MM.1S (cell line): ENCODE measurements around the gene LRIG3.

Experiments
- DNase-seq: peaks from one replicate; pipeline ENCODE4 v3.0.0-alpha.2; 2015
- H2AFZ ChIP-seq: fragments of 300-600 bp; sonication (generic); 2 replicates; pipeline ENCODE4 v1.6.0; 2016; ENCODE audit warnings: antibody characterized with exemption, low read length
- H3F3A ChIP-seq: fragments of 300-600 bp; sonication (generic); 2 replicates; pipeline ENCODE4 v1.6.1; 2016; ENCODE audit warnings: mild to moderate bottlenecking, antibody characterized with exemption, low read length, moderate library complexity, mixed read lengths; ENCODE audit not compliant: insufficient read depth
- H3K27ac ChIP-seq: fragments of 300-600 bp; sonication (generic); 2 replicates; pipeline ENCODE4 v1.5.1; 2016; ENCODE audit warnings: mild to moderate bottlenecking, low read length
- H3K27me3 ChIP-seq: fragments of 300-600 bp; sonication (generic); replicated peaks from 2 replicates; pipeline ENCODE4 v1.6.0; 2016; ENCODE audit warnings: low read length; ENCODE audit not compliant: insufficient read depth
- H3K36me3 ChIP-seq: fragments of 300-600 bp; sonication (generic); replicated peaks from 2 replicates; pipeline ENCODE4 v1.6.1; 2016; ENCODE audit warnings: mild to moderate bottlenecking, low read length, mixed read lengths; ENCODE audit not compliant: insufficient read depth
- H3K4me1 ChIP-seq: fragments of 300-600 bp; sonication (generic); 2 replicates; pipeline ENCODE4 v1.6.1; 2016; ENCODE audit warnings: low read length, mixed read lengths
- H3K4me2 ChIP-seq: fragments of 300-600 bp; sonication (generic); 2 replicates; pipeline ENCODE4 v1.6.0; 2016; ENCODE audit warnings: low read depth, low read length
- H3K4me3 ChIP-seq: fragments of 300-600 bp; sonication (generic); 2 replicates; pipeline ENCODE4 v1.5.1; 2016; ENCODE audit warnings: low read length, mixed read lengths
- H3K79me2 ChIP-seq: fragments of 300-600 bp; sonication (generic); 2 replicates; pipeline ENCODE4 v1.6.1; 2016; ENCODE audit warnings: mixed run types, low read length, mixed read lengths
- H3K9ac ChIP-seq: fragments of 300-600 bp; sonication (generic); 2 replicates; pipeline ENCODE4 v1.6.1; 2016; ENCODE audit warnings: low read length, mixed read lengths
- H3K9me2 ChIP-seq: fragments of 300-600 bp; sonication (generic); replicated peaks from 2 replicates; pipeline ENCODE4 v1.6.1; 2016; ENCODE audit warnings: mild to moderate bottlenecking, low read length, mixed read lengths; ENCODE audit not compliant: insufficient read depth
- H3K9me3 ChIP-seq: fragments of 300-600 bp; sonication (generic); replicated peaks from 2 replicates; pipeline ENCODE4 v1.6.1; 2016; ENCODE audit warnings: mild to moderate bottlenecking, low read length, mixed read lengths; ENCODE audit not compliant: insufficient read depth
- H4K20me1 ChIP-seq: fragments of 300-600 bp; sonication (generic); 2 replicates; pipeline ENCODE4 v1.6.1; 2016; ENCODE audit warnings: mild to moderate bottlenecking, low read length, moderate library complexity, mixed read lengths; ENCODE audit not compliant: insufficient read depth
- EZH2 ChIP-seq: fragments of 300-600 bp; sonication (generic); optimal IDR thresholded peaks from 2 replicates; pipeline ENCODE3; 2017; ENCODE audit warnings: low read depth, mild to moderate bottlenecking, antibody characterized with exemption, low read length, mixed read lengths
- EZH2phosphoT487 ChIP-seq: fragments of 300-600 bp; sonication (generic); IDR thresholded peaks from 2 replicates; pipeline ENCODE4 v1.6.1; 2018; ENCODE audit warnings: antibody characterized with exemption, low read length
- TF ChIP-seq, protein P1 (sequence below): fragments of 300-600 bp; sonication (generic); IDR thresholded peaks from 2 replicates; pipeline ENCODE4 v1.5.1; 2016; ENCODE audit warnings: antibody characterized with exemption, low read length, mixed read lengths

The LRIG3 gene

DNA sequence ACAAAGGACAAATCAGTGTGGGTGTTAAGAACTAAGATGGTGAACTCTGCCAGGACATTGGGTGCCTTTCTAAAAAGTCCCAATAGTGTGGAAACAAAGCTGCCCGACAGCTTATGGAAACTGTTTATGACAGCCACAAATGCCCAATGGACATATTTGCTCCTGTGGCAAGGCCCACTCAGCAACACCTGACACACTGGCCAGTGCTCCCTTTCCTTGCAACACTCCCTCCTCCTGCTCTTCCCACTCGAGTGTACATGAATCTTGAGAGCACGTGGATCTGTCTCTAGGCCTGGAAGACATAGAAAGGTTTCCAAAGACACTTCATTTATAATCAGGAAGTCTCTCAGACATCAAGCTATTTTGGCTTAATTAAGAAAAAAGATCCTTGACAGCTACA, 14.2 kb upstream of the LRIG3 start:
- Histone ChIP-seq H3K9me3 (no peaks in the 10 kb centered on the region), H3K27me3 (no peaks in the 10 kb centered on the region), H3F3A (no peaks in the 10 kb centered on the region), H3K4me1 (no peaks in the 10 kb centered on the region), H3K4me3 (no peak overlapping the region), H3K27ac (no peak overlapping the region), H3K36me3 (no peaks in the 10 kb centered on the region), H3K9me2 (no peaks in the 10 kb centered on the region), H2AFZ (no peak overlapping the region), H3K9ac (no peak overlapping the region), H3K4me2 (no peak overlapping the region), H3K79me2 (no peaks in the 10 kb centered on the region), H4K20me1 (no peaks in the 10 kb centered on the region)
- TF ChIP-seq, protein P1, sequence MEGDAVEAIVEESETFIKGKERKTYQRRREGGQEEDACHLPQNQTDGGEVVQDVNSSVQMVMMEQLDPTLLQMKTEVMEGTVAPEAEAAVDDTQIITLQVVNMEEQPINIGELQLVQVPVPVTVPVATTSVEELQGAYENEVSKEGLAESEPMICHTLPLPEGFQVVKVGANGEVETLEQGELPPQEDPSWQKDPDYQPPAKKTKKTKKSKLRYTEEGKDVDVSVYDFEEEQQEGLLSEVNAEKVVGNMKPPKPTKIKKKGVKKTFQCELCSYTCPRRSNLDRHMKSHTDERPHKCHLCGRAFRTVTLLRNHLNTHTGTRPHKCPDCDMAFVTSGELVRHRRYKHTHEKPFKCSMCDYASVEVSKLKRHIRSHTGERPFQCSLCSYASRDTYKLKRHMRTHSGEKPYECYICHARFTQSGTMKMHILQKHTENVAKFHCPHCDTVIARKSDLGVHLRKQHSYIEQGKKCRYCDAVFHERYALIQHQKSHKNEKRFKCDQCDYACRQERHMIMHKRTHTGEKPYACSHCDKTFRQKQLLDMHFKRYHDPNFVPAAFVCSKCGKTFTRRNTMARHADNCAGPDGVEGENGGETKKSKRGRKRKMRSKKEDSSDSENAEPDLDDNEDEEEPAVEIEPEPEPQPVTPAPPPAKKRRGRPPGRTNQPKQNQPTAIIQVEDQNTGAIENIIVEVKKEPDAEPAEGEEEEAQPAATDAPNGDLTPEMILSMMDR, result no peak
- TF ChIP-seq EZH2phosphoT487, result no peak
- no peak for TF ChIP-seq EZH2
- no peak for DNase-seq

DNA sequence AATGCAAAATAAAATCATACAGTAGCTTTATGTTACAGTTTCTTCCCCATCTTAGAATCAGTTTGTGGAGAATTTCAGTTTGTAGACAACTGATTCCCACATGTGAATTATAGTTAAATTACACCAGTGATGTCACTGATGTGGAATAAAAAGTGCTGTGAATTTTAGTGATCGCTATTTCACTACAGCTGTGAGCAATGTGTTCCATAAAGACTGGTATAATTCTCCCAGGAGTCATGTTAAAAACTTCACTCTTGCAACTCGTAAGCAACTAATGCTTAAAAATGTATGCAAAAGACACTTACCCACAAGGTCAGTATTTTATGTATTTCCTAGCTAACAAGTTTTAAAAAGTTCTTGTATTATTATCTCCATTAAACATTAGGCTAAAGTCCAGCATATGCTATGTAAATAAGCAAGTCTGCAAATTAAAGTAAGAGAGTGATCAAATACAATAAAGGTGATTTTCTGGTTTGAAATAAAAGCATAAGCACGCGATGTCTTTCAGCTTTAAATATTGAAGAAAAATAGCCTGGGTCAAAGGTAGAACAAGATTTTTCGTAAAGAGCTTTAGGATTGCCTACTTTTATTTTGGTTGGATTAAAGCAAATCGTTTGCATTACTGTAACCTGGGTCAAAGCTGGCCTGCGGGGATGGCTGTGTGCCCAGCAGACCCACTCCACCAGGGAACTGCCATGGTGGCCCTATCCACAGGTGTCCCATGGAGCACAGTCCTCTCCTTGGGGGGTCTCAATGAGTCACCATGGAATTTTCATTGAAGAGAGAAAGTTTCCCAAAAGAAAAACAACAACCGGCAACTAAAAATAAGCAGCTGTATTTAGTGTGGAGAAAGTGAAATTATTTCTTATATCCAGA, 12.7 kb upstream of the LRIG3 start:
- H3K9ac ChIP-seq, result no peak overlapping the region
- H3K4me1 ChIP-seq, result no peaks in the 10 kb centered on the region
- H3K79me2 ChIP-seq, result no peaks in the 10 kb centered on the region
- no peak overlapping the region for H3K27ac ChIP-seq
- H3F3A ChIP-seq, result no peaks in the 10 kb centered on the region
- H4K20me1 ChIP-seq, result no peaks in the 10 kb centered on the region
- no peak overlapping the region for H3K4me2 ChIP-seq
- H3K4me3 ChIP-seq, result no peak overlapping the region
- H3K36me3 ChIP-seq, result no peaks in the 10 kb centered on the region
- no peaks in the 10 kb centered on the region for H3K27me3 ChIP-seq
- H3K9me3 ChIP-seq, result no peaks in the 10 kb centered on the region
- DNase-seq, result no peak
- no peak for TF ChIP-seq EZH2
- no peaks in the 10 kb centered on the region for H3K9me2 ChIP-seq
- H2AFZ ChIP-seq, result no peak overlapping the region

DNA sequence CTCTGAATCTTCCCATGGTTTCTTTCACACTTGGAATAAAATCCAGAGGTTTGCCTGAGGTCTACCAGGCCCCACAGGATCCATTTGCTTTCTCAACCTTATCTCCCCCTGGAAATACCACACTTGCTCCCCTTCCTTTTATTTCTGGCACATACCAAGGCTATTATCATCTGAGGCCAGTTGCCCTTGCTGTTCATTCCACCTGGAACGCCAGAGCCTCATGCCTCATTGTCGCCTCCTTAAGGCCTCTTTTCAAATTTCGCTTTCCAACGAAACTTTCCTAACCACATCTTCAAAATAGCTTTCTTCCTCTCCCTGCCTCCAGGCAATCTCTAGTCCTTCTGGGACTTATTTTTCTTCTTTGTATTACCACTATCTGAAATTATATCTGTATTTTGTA, 11.2 kb upstream of the LRIG3 start:
- H3K27me3 ChIP-seq, result no peaks in the 10 kb centered on the region
- H2AFZ ChIP-seq, result no peak overlapping the region
- no peaks in the 10 kb centered on the region for H3K4me1 ChIP-seq
- H3K27ac ChIP-seq, result no peak overlapping the region
- TF ChIP-seq, protein P1, result peak; percentile 39
- TF ChIP-seq EZH2phosphoT487, result no peak
- no peaks in the 10 kb centered on the region for H3K9me3 ChIP-seq
- H3K4me3 ChIP-seq, result no peak overlapping the region
- H4K20me1 ChIP-seq, result no peaks in the 10 kb centered on the region
- H3K36me3 ChIP-seq, result no peaks in the 10 kb centered on the region
- no peak for DNase-seq
- H3K9me2 ChIP-seq, result no peaks in the 10 kb centered on the region
- no peak overlapping the region for H3K4me2 ChIP-seq
- H3K9ac ChIP-seq, result no peak overlapping the region
- H3K79me2 ChIP-seq, result no peaks in the 10 kb centered on the region
- H3F3A ChIP-seq, result no peaks in the 10 kb centered on the region

DNA sequence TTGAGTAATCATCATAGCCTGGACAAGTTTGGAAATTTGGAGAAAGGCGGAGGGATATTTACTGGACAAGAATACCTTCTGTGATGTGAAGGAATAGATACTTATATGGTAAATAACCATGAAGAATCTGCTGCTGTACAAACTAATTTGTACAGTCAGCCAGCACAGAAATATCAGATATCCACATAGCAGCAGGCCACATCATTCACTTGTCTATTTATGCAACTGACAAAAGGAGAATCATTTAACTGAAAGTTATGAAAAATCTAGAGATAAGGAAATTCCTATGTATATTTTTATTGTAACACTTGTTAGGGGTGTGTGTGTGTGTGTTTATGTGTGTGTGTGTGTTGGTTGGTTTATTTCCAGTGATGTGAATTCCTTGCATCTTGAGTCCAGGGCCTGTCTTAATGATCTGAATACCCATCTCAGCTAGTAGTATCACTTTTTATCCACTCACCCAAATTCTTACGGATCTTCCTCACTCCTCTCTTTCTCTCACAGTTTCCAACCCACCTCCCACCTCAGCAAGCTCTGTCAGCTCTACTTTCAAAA, 10.5 kb upstream of the LRIG3 start:
- no peak for DNase-seq
- no peak for TF ChIP-seq EZH2
- TF ChIP-seq, protein P1, result no peak
- no peak for TF ChIP-seq EZH2phosphoT487
- Histone ChIP-seq H2AFZ (no peak overlapping the region), H3K79me2 (no peaks in the 10 kb centered on the region), H3K27ac (no peak overlapping the region), H3K4me2 (no peak overlapping the region), H3K27me3 (no peaks in the 10 kb centered on the region), H4K20me1 (no peaks in the 10 kb centered on the region), H3K4me1 (no peaks in the 10 kb centered on the region), H3K9me2 (no peaks in the 10 kb centered on the region), H3K36me3 (no peaks in the 10 kb centered on the region), H3K9me3 (no peaks in the 10 kb centered on the region), H3K4me3 (no peak overlapping the region), H3F3A (no peaks in the 10 kb centered on the region), H3K9ac (no peak overlapping the region)
